Ureter (tissue), 1 donor: ENCODE measurements around the gene PEX7. TPM values are rescaled to one million over a fixed set of nuclear protein-coding genes. Genes with fewer than 3 reads are reported as not detected.
"Not testable (repeated sequence)": the region's sequence is repeated elsewhere in the genome, so short reads cannot be mapped to it uniquely, and the experiment has no call there.

Experiments used
- DNase-seq: peaks from one replicate; pipeline ENCODE4 v3.0.0-alpha.2; 2020; ENCODE audit warnings: low spot score
- total RNA-seq: library from RNA; stranded (reverse); gene quantifications from one replicate; pipeline ENCODE4 v1.2.4, GENCODE V29; 2023
- donor health status: DM: yes; HTN: yes; CAD: no.

The PEX7 gene
- total RNA-seq, 1 donor from 2014 or later = 10.7 TPM

- DNase-seq = no peak
Measured at GRCh38 chr6:136895901-136896300, 73.5 kb downstream of the PEX7 start.

- DNase-seq = no peak
Measured at GRCh38 chr6:136897071-136897470, 74.7 kb downstream of the PEX7 start.

GRCh38 chr6:136901212-136901784, 78.9 kb downstream of the PEX7 start:
- DNase-seq = no peak

GRCh38 chr6:136904477-136904876, 82.1 kb downstream of the PEX7 start:
- DNase-seq = not testable (repeated sequence)

GRCh38 chr6:136914947-136915346, 92.6 kb downstream of the PEX7 start:
- no peak for DNase-seq

- DNase-seq = no peak
Measured at GRCh38 chr6:136918706-136919105, 96.3 kb downstream of the PEX7 start.

- DNase-seq = no peak
Measured at GRCh38 chr6:136920216-136920615, 97.8 kb downstream of the PEX7 start.

GRCh38 chr6:136920671-136921380, 98.4 kb downstream of the PEX7 start:
- no peak for DNase-seq

GRCh38 chr6:136921381-136921935, 99.1 kb downstream of the PEX7 start:
- no peak for DNase-seq

- no peak for DNase-seq
Measured at GRCh38 chr6:136921936-136922684, 99.7 kb downstream of the PEX7 start, which contains the start of gene SLC35D3. Gene SLC35D3 (plus strand): TSS chr6:136922301. CDS start chr6:136922429, 128 bp downstream.

- DNase-seq = no peak
Measured at GRCh38 chr6:136922685-136923006, 100.3 kb downstream of the PEX7 start.

GRCh38 chr6:136923116-136923953, 100.9 kb downstream of the PEX7 start:
- no peak for DNase-seq

- DNase-seq = no peak
Measured at GRCh38 chr6:136923954-136924673, 101.7 kb downstream of the PEX7 start.

- DNase-seq = no peak
Measured at GRCh38 chr6:136926383-136926782, 104.0 kb downstream of the PEX7 start.

- DNase-seq = no peak
Measured at GRCh38 chr6:136927292-136927691, 104.9 kb downstream of the PEX7 start.

GRCh38 chr6:136930528-136930927, 108.1 kb downstream of the PEX7 start:
- DNase-seq = no peak

GRCh38 chr6:136932599-136932998, 110.2 kb downstream of the PEX7 start:
- DNase-seq = no peak

- DNase-seq = no peak
Measured at GRCh38 chr6:136945072-136945471, 122.7 kb downstream of the PEX7 start.

- DNase-seq = no peak
Measured at GRCh38 chr6:136945711-136946121, 123.3 kb downstream of the PEX7 start.

- no peak for DNase-seq
Measured at GRCh38 chr6:136947037-136947436, 124.6 kb downstream of the PEX7 start.

GRCh38 chr6:136949957-136950356, 127.6 kb downstream of the PEX7 start:
- not testable (repeated sequence) for DNase-seq
